ENCODE measurements around the gene MACROD2.

GRCh38 chr20:14778875-14779274 lies 783.6 kb downstream of the MACROD2 start:
- no peak for TF ChIP-seq CTCF (IDR thresholded peaks at IDR 0.05)
- no peak for TF ChIP-seq POLR2A (IDR thresholded peaks at IDR 0.05)
